ENCODE results near the gene BHLHE23. TPM values are rescaled to one million over a fixed set of nuclear protein-coding genes. Genes with fewer than 3 reads are reported as not detected.

BHLHE23 gene
- polyA plus RNA-seq, 1 of the 3 experiments (the other 2 are of a cell fraction): not detected

GRCh38 chr20:63016514-63017075, 9.8 kb upstream of the BHLHE23 start:
- Histone ChIP-seq H3K4me2 (no peak overlapping the region), H3K9me3 (peaks cover 8% of the 10 kb centered on the region; the same call in 1 of the 2 replicates), H3K27ac (ENCODE audit: low read depth in 2 of 2, low read length in 1 of 2) (no peak overlapping the region), H3K36me3 (replicated peaks in 1 of 2; ENCODE audit: control insufficient read depth in 1 of 2, insufficient read depth in 2 of 2, low read length in 1 of 2) (no peaks in the 10 kb centered on the region), H3K27me3 (ENCODE audit: insufficient read depth) (peaks cover 88% of the 10 kb centered on the region), H3K9ac (no peak overlapping the region), H4K20me1 (ENCODE audit: insufficient read depth) (no peaks in the 10 kb centered on the region), H3K4me1 (ENCODE audit: control insufficient read depth in 1 of 2, insufficient read depth in 2 of 2, low read depth in 1 of 2, low read length in 1 of 2) (no peaks in the 10 kb centered on the region; a peak in 1 of 4 replicates), H3K9me2 (no peaks in the 10 kb centered on the region), H2AFZ (ENCODE audit: low read depth) (no peak overlapping the region), H3K79me2 (ENCODE audit: insufficient read depth) (no peaks in the 10 kb centered on the region), H3K4me3 (ENCODE audit: low read depth in 2 of 2, low read length in 1 of 2) (no peak overlapping the region), H3F3A (replicated peaks; ENCODE audit: insufficient read depth) (no peaks in the 10 kb centered on the region)
- WGBS (ENCODE audit: low lambda C conversion rate): 35% methylated on average over 12 of the region's 14 CpGs
- POLR2A ChIA-PET: no interaction called here
- no peak for TF ChIP-seq GABPA (IDR thresholded peaks at IDR 0.05; ENCODE audit: low read depth)
- TF ChIP-seq CTCF (IDR thresholded peaks at IDR 0.05): no peak
- no peak for TF ChIP-seq ELF1 (IDR thresholded peaks at IDR 0.05)
- TF ChIP-seq RXRA (IDR thresholded peaks at IDR 0.05; ENCODE audit: borderline replicate concordance, low read depth): no peak
- TF ChIP-seq, protein P1, sequence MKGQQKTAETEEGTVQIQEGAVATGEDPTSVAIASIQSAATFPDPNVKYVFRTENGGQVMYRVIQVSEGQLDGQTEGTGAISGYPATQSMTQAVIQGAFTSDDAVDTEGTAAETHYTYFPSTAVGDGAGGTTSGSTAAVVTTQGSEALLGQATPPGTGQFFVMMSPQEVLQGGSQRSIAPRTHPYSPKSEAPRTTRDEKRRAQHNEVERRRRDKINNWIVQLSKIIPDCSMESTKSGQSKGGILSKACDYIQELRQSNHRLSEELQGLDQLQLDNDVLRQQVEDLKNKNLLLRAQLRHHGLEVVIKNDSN (IDR thresholded peaks at IDR 0.05; ENCODE audit: borderline replicate concordance, low read depth): no peak
- TF ChIP-seq ZBTB33 (IDR thresholded peaks at IDR 0.05; ENCODE audit: borderline replicate concordance, low read depth): no peak
- TF ChIP-seq RFX5 (IDR thresholded peaks at IDR 0.05; ENCODE audit: low read length): no peak
- no peak for TF ChIP-seq SMC3 (IDR thresholded peaks at IDR 0.05; ENCODE audit: low read depth, low read length)
- DNase-seq: no peak
- CTCF ChIA-PET: interaction anchor here (0.8 to 1.5 kb wide), 2 partner anchors 9 to 40 kb away, joined by 3 read pairs; no protein-coding TSS in a partner anchor

DNA sequence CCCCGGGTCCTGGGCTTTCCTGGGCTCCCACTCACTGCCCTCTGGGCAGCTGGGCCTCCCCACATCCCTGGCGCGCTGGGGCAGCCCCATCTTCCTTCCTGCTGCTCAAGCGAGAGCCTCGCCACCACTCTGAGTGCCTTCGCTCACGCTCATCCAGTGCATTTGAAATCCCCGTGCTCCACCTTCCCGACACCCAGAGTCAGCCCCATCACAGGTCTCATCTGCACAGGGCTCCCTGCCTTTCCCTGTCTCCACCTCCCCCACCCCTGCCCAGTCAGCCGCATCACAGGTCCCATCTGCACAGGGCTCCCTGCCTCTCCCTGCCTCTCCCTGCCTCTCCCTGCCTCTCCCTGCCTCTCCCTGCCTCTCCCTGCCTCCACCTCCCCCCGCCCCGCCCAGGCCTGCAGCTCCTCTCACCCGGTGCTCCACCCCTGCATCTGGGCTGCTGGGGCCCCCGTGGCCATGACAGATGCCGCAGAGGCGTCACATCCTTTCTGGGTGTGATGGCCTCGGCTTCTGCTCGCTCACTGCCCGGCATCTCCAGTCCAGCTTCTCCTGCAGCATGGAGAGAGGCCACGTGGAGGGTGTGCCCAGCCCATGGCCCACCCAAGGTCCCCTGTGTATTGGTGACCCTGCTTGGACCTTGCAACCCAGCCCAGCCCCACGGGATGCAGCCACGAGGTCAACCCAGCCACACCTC, 9.0 kb upstream of the BHLHE23 start:
- POLR2A ChIA-PET: no interaction called here
- H3K9me2 ChIP-seq: no peaks in the 10 kb centered on the region
- H3K4me3 ChIP-seq (ENCODE audit: low read depth in 2 of 2, low read length in 1 of 2): no peak overlapping the region
- H3F3A ChIP-seq (replicated peaks; ENCODE audit: insufficient read depth): peaks cover 4% of the 10 kb centered on the region
- H3K27me3 ChIP-seq (ENCODE audit: insufficient read depth): peaks cover 88% of the 10 kb centered on the region
- H4K20me1 ChIP-seq (ENCODE audit: insufficient read depth): no peaks in the 10 kb centered on the region
- CTCF ChIA-PET: interaction anchor here (0.8 to 1.5 kb wide), 2 partner anchors 10 to 41 kb away, joined by 3 read pairs; no protein-coding TSS in a partner anchor
- no peak overlapping the region for H2AFZ ChIP-seq (ENCODE audit: low read depth)
- 28% methylated on average over 18 of the region's 22 CpGs for WGBS (ENCODE audit: low lambda C conversion rate)
- no peaks in the 10 kb centered on the region for H3K79me2 ChIP-seq (ENCODE audit: insufficient read depth)
- no peak overlapping the region for H3K4me2 ChIP-seq
- H3K4me1 ChIP-seq (ENCODE audit: control insufficient read depth in 1 of 2, insufficient read depth in 2 of 2, low read depth in 1 of 2, low read length in 1 of 2): no peaks in the 10 kb centered on the region; a peak in 1 of 4 replicates
- H3K9ac ChIP-seq: no peak overlapping the region
- TF ChIP-seq CHD2 (IDR thresholded peaks at IDR 0.05; ENCODE audit: low read length, partially characterized antibody) (no peak), EP300 (IDR thresholded peaks at IDR 0.05; ENCODE audit: borderline replicate concordance in 1 of 2, low read depth in 1 of 2, low read length in 1 of 2) (no peak), MEF2A (IDR thresholded peaks at IDR 0.05; ENCODE audit: borderline replicate concordance, low read depth) (no peak), RCOR1 (IDR thresholded peaks at IDR 0.05; ENCODE audit: low read length) (no peak), NFIC (IDR thresholded peaks at IDR 0.05; ENCODE audit: borderline replicate concordance) (no peak), RFX5 (IDR thresholded peaks at IDR 0.05; ENCODE audit: low read length) (no peak), JUND (IDR thresholded peaks at IDR 0.05) (no peak), YY1 (IDR thresholded peaks at IDR 0.05; ENCODE audit: low read depth) (no peak), ELF1 (IDR thresholded peaks at IDR 0.05) (no peak), FOXJ3 (CRISPR knock-in tag; IDR thresholded peaks at IDR 0.05) (no peak), TEAD4 (IDR thresholded peaks at IDR 0.05; ENCODE audit: borderline replicate concordance, insufficient read depth) (no peak), RAD21 (IDR thresholded peaks at IDR 0.05; ENCODE audit: low read length) (no peak), EZH2phosphoT487 (IDR thresholded peaks at IDR 0.05; ENCODE audit: borderline replicate concordance, low read depth) (no peak), FOXM1 (IDR thresholded peaks at IDR 0.05; ENCODE audit: low read depth) (no peak)
- TF ChIP-seq, protein P2, sequence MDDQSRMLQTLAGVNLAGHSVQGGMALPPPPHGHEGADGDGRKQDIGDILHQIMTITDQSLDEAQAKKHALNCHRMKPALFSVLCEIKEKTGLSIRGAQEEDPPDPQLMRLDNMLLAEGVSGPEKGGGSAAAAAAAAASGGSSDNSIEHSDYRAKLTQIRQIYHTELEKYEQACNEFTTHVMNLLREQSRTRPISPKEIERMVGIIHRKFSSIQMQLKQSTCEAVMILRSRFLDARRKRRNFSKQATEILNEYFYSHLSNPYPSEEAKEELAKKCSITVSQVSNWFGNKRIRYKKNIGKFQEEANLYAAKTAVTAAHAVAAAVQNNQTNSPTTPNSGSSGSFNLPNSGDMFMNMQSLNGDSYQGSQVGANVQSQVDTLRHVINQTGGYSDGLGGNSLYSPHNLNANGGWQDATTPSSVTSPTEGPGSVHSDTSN (IDR thresholded peaks at IDR 0.05): no peak
- DNase-seq: no peak
- H3K36me3 ChIP-seq (replicated peaks in 1 of 2; ENCODE audit: control insufficient read depth in 1 of 2, insufficient read depth in 2 of 2, low read length in 1 of 2): no peaks in the 10 kb centered on the region
- H3K27ac ChIP-seq (ENCODE audit: low read depth in 2 of 2, low read length in 1 of 2): no peak overlapping the region
- peaks cover 8% of the 10 kb centered on the region; the same call in 1 of the 2 replicates for H3K9me3 ChIP-seq

All from SK-N-SH (cell line).